ENCODE results near the gene ZIC2.

- no peak for TF ChIP-seq EZH2 (IDR thresholded peaks at IDR 0.05; ENCODE audit: borderline replicate concordance, low read depth, low read length, poor library complexity, severe bottlenecking)
- TF ChIP-seq CTCF (conservative IDR thresholded peaks at IDR 0.05; ENCODE audit: low read depth, low read length), result no peak
These were observed 42.4 kb downstream of the ZIC2 start for GRCh38 chr13:100024023-100024422.

Measured in A673 (cell line).